Uterus (tissue), 2 donors: ENCODE measurements around the gene PAFAH2.

Source experiments
- CTCF ChIP-seq, 4 experiments: fragments of 200-600 bp in 2 of 4; fragments of 450-650 bp in 2 of 4; sonication (generic) in 2 of 4; IDR thresholded peaks; one replicate each; pipeline ENCODE4 v1.5.1; 2016 to 2019; ENCODE audit warnings: antibody characterized with exemption in 4 of 4, mild to moderate bottlenecking in 2 of 4, moderate library complexity in 1 of 4
- POLR2A ChIP-seq, 2 donors: fragments of 450-650 bp; IDR thresholded peaks; one replicate each; pipeline ENCODE4 v1.6.1; 2016; ENCODE audit warnings: antibody characterized with exemption in 2 of 2, mild to moderate bottlenecking in 1 of 2, moderate library complexity in 1 of 2

- TF ChIP-seq CTCF (IDR thresholded peaks at IDR 0.05), result no peak
- TF ChIP-seq POLR2A (IDR thresholded peaks at IDR 0.05), result no peak
These were observed 26.0 kb upstream of the PAFAH2 start for GRCh38 chr1:26023826-26024225.
